PC-3 (cell line): Measurements from ENCODE around the gene EXOSC9. TPM values are rescaled to one million over a fixed set of nuclear protein-coding genes. Genes with fewer than 3 reads are reported as not detected.

Source experiments
- ATAC-seq: fragments of 200-7000 bp; cut with Tn5 transposase; 2 replicates; pipeline ENCODE4 v1.9.1; 2020; ENCODE audit warnings: mild to moderate bottlenecking, moderate library complexity
- BruUV-seq: library from RNA; stranded (reverse); fragments of 400-500 nt; replicated peaks from 2 replicates; lab custom pipeline; 2021; lab: Mats Ljungman, UMichigan
- CTCF ChIA-PET: fragments of 300-600 bp; sonication (Branson Sonifier 250); formaldehyde crosslinking; loops from one replicate; lab custom pipeline; 2022; ENCODE audit warnings: antibody characterized with exemption; lab: Charles Lee
- POLR2A ChIA-PET: fragments of 300-600 bp; sonication (Branson Sonifier 250); formaldehyde crosslinking; loops from one replicate; lab custom pipeline; 2022; ENCODE audit warnings: antibody characterized with exemption; ENCODE audit not compliant: unreplicated experiment; lab: Charles Lee
- DNase-seq: peaks from one replicate; pipeline ENCODE4 v3.0.0-alpha.2; 2015
- H2AFZ ChIP-seq: fragments of 300-600 bp; sonication (generic); 2 replicates; pipeline ENCODE4 v1.6.0; 2016; ENCODE audit warnings: antibody characterized with exemption, low read length
- H3F3A ChIP-seq: fragments of 300-600 bp; sonication (generic); one replicate; pipeline ENCODE4 v1.6.0; 2017; ENCODE audit warnings: antibody characterized with exemption, low read length, control low read depth, mild to moderate bottlenecking; ENCODE audit not compliant: unreplicated experiment
- H3K27ac ChIP-seq: fragments of 300-600 bp; sonication (generic); 2 replicates; pipeline ENCODE4 v1.5.1; 2016; ENCODE audit warnings: mild to moderate bottlenecking, low read length
- H3K27me3 ChIP-seq: fragments of 300-600 bp; sonication (generic); 2 replicates; pipeline ENCODE4 v1.6.1; 2016; ENCODE audit warnings: low read length, mixed read lengths
- H3K36me3 ChIP-seq: fragments of 300-600 bp; sonication (generic); 2 replicates; pipeline ENCODE4 v1.6.1; 2016; ENCODE audit warnings: low read depth, mixed run types, low read length, mixed read lengths
- H3K4me1 ChIP-seq: fragments of 300-600 bp; sonication (generic); 2 replicates; pipeline ENCODE4 v1.5.1; 2016; ENCODE audit warnings: low read length; ENCODE audit not compliant: insufficient read depth
- H3K4me2 ChIP-seq: fragments of 300-600 bp; sonication (generic); 2 replicates; pipeline ENCODE4 v1.6.0; 2016; ENCODE audit warnings: low read length
- H3K4me3 ChIP-seq: fragments of 300-600 bp; sonication (generic); 2 replicates; pipeline ENCODE4 v1.5.1; 2016; ENCODE audit warnings: mild to moderate bottlenecking, low read length, mixed read lengths
- H3K79me2 ChIP-seq: fragments of 300-600 bp; sonication (generic); 2 replicates; pipeline ENCODE4 v1.6.1; 2017; ENCODE audit warnings: low read length, mixed read lengths
- H3K9ac ChIP-seq: fragments of 300-600 bp; sonication (generic); 2 replicates; pipeline ENCODE4 v1.6.0; 2016; ENCODE audit warnings: mild to moderate bottlenecking, low read length
- H3K9me2 ChIP-seq: fragments of 300-600 bp; sonication (generic); replicated peaks from 2 replicates; pipeline ENCODE4 v1.6.1; 2016; ENCODE audit warnings: mixed run types, low read length, mixed read lengths
- H3K9me3 ChIP-seq: fragments of 300-600 bp; sonication (generic); 2 replicates; pipeline ENCODE4 v1.6.1; 2016; ENCODE audit warnings: low read length, mixed read lengths
- H4K20me1 ChIP-seq: fragments of 300-600 bp; sonication (generic); 2 replicates; pipeline ENCODE4 v1.6.1; 2016; ENCODE audit warnings: low read length, mixed read lengths
- CTCF ChIP-seq: fragments of 300-600 bp; sonication (generic); conservative IDR thresholded peaks from 2 replicates; pipeline ENCODE4 v1.5.1; 2017; ENCODE audit warnings: antibody characterized with exemption, low read depth, mild to moderate bottlenecking, low read length
- EZH2 ChIP-seq: fragments of 300-600 bp; sonication (generic); IDR thresholded peaks from one replicate; pipeline ENCODE4 v1.6.1; 2017; ENCODE audit warnings: antibody characterized with exemption, mild to moderate bottlenecking, low read length; ENCODE audit not compliant: unreplicated experiment
- EZH2phosphoT487 ChIP-seq: fragments of 300-600 bp; sonication (generic); IDR thresholded peaks from 2 replicates; pipeline ENCODE4 v1.6.1; 2018; ENCODE audit warnings: mild to moderate bottlenecking, antibody characterized with exemption, low read length, borderline replicate concordance
- intact Hi-C: fragments of 100-400 bp; cut with micrococcal nuclease; formaldehyde crosslinking; loops from 2 replicates; pipeline ENCODE4 v1.9.0; 2023
- total RNA-seq: library from RNA; depleted of rRNA; stranded (reverse); fragments of >200 nt; gene quantifications from 2 replicates; pipeline ENCODE4 v1.2.3, GENCODE V29; 2014

The EXOSC9 gene
- total RNA-seq, 1 experiment from 2014 or later: 23.4 TPM

GRCh38 chr4:121785479-121785878 lies 15.6 kb upstream of the EXOSC9 start:
- Histone ChIP-seq H3K36me3 (no peaks in the 10 kb centered on the region), H3K9me3 (no peaks in the 10 kb centered on the region), H4K20me1 (no peaks in the 10 kb centered on the region), H3K4me2 (0 out of 2 replicates have a peak overlapping the region, but pooled peaks have one; percentile 8), H2AFZ (no peak overlapping the region), H3K4me1 (peaks cover 30% of the 10 kb centered on the region), H3K27ac (peak overlapping the region; percentile 48), H3K4me3 (no peak overlapping the region), H3F3A (peaks cover 3% of the 10 kb centered on the region), H3K9ac (no peak overlapping the region), H3K27me3 (no peaks in the 10 kb centered on the region), H3K9me2 (no peaks in the 10 kb centered on the region), H3K79me2 (no peaks in the 10 kb centered on the region)
- no peak for TF ChIP-seq CTCF
- no peak for TF ChIP-seq EZH2
- no peak for TF ChIP-seq EZH2phosphoT487
- peak; percentile 14 for DNase-seq
- ChIA-PET POLR2A (no interaction called here), CTCF (no interaction called here)
- no TSS peak for BruUV-seq
- intact Hi-C loops: no loop called here
- ATAC-seq: no peak

- TF ChIP-seq EZH2phosphoT487 (no peak), CTCF (no peak), EZH2 (no peak)
- H3K9ac ChIP-seq: no peak overlapping the region
- no peaks in the 10 kb centered on the region for H3K79me2 ChIP-seq
- H3K4me1 ChIP-seq: peaks cover 37% of the 10 kb centered on the region
- H4K20me1 ChIP-seq: no peaks in the 10 kb centered on the region
- H3K36me3 ChIP-seq: no peaks in the 10 kb centered on the region
- no peak for ATAC-seq
- H3K27me3 ChIP-seq: no peaks in the 10 kb centered on the region
- H3K4me2 ChIP-seq: no peak overlapping the region
- no peak overlapping the region for H3K4me3 ChIP-seq
- H3K9me3 ChIP-seq: no peaks in the 10 kb centered on the region
- CTCF ChIA-PET: no interaction called here
- no peak overlapping the region for H3K27ac ChIP-seq
- intact Hi-C loops: no loop called here
- no peak for DNase-seq
- H3F3A ChIP-seq: peaks cover 3% of the 10 kb centered on the region
- no peaks in the 10 kb centered on the region for H3K9me2 ChIP-seq
- no TSS peak for BruUV-seq
- no peak overlapping the region for H2AFZ ChIP-seq
- POLR2A ChIA-PET: no interaction called here
Observed at GRCh38 chr4:121786221-121786620, 14.9 kb upstream of the EXOSC9 start.

GRCh38 chr4:121788896-121789295 lies 12.2 kb upstream of the EXOSC9 start:
- Histone ChIP-seq H3F3A (peaks cover 3% of the 10 kb centered on the region), H3K27ac (peak overlapping the region; percentile 59; the same call in 1 of the 2 replicates), H3K36me3 (no peaks in the 10 kb centered on the region), H2AFZ (no peak overlapping the region), H3K9me2 (no peaks in the 10 kb centered on the region), H3K79me2 (no peaks in the 10 kb centered on the region), H3K27me3 (no peaks in the 10 kb centered on the region), H3K4me2 (0 out of 2 replicates have a peak overlapping the region, but pooled peaks have one; percentile 75), H4K20me1 (no peaks in the 10 kb centered on the region), H3K9me3 (no peaks in the 10 kb centered on the region), H3K4me1 (peaks cover 38% of the 10 kb centered on the region), H3K9ac (no peak overlapping the region), H3K4me3 (no peak overlapping the region)
- no TSS peak for BruUV-seq
- ATAC-seq (no peak), DNase-seq (no peak)
- no peak for TF ChIP-seq EZH2phosphoT487
- no peak for TF ChIP-seq EZH2
- TF ChIP-seq CTCF: no peak
- CTCF ChIA-PET: no interaction called here
- intact Hi-C loops: no loop called here
- POLR2A ChIA-PET: no interaction called here
